WTC11 (cell line): ENCODE results near the gene SYT9.

Experiments
- ARID4B ChIP-seq: sonication (generic); formaldehyde crosslinking; IDR thresholded peaks from 2 replicates; pipeline ENCODE4 v1.8.0; 2023; ENCODE audit warnings: missing genetic modification reagents, mild to moderate bottlenecking, borderline replicate concordance
- CTCF ChIP-seq: fragments of 200-600 bp; IDR thresholded peaks from 2 replicates; pipeline ENCODE4 v1.8.0; 2022; ENCODE audit warnings: antibody characterized with exemption
- E2F5 ChIP-seq: sonication (generic); formaldehyde crosslinking; IDR thresholded peaks from 2 replicates; pipeline ENCODE4 v1.8.1; 2022; ENCODE audit warnings: mild to moderate bottlenecking, moderate library complexity, missing genetic modification reagents
- HMGXB4 ChIP-seq: sonication (generic); formaldehyde crosslinking; IDR thresholded peaks from 2 replicates; pipeline ENCODE4 v1.8.1; 2023; ENCODE audit warnings: mild to moderate bottlenecking, moderate library complexity, missing genetic modification reagents
- NR2C2 ChIP-seq: sonication (generic); formaldehyde crosslinking; IDR thresholded peaks from 2 replicates; pipeline ENCODE4 v1.8.0; 2022; ENCODE audit warnings: mild to moderate bottlenecking, missing genetic modification reagents
- PREB ChIP-seq: sonication (generic); formaldehyde crosslinking; IDR thresholded peaks from 2 replicates; pipeline ENCODE4 v1.8.1; 2022; ENCODE audit warnings: mild to moderate bottlenecking, missing genetic modification reagents, moderate library complexity, borderline replicate concordance
- SMAD3 ChIP-seq: sonication (generic); formaldehyde crosslinking; IDR thresholded peaks from 2 replicates; pipeline ENCODE4 v1.8.0; 2022; ENCODE audit warnings: missing genetic modification reagents, mild to moderate bottlenecking, borderline replicate concordance
- SP1 ChIP-seq: sonication (generic); formaldehyde crosslinking; conservative IDR thresholded peaks from 2 replicates; pipeline ENCODE4 v1.8.1; 2022; ENCODE audit warnings: missing genetic modification reagents
- TCF7 ChIP-seq: sonication (generic); formaldehyde crosslinking; IDR thresholded peaks from 2 replicates; pipeline ENCODE4 v1.8.0; 2022; ENCODE audit warnings: mild to moderate bottlenecking, low read depth, missing genetic modification reagents, moderate library complexity
- TEAD4 ChIP-seq: sonication (generic); formaldehyde crosslinking; IDR thresholded peaks from 2 replicates; pipeline ENCODE4 v1.8.0; 2022; ENCODE audit warnings: mild to moderate bottlenecking, missing genetic modification reagents
- USF1 ChIP-seq: sonication (generic); formaldehyde crosslinking; IDR thresholded peaks from 2 replicates; pipeline ENCODE4 v1.8.0; 2022; ENCODE audit warnings: mild to moderate bottlenecking, missing genetic modification reagents

GRCh38 chr11:7253800-7254199, 2.1 kb downstream of the SYT9 start:
- TF ChIP-seq CTCF (no peak), SP1 (CRISPR knock-in tag) (no peak), HMGXB4 (CRISPR knock-in tag) (no peak), TCF7 (CRISPR knock-in tag) (no peak), PREB (no peak), NR2C2 (CRISPR knock-in tag) (no peak), TEAD4 (CRISPR knock-in tag) (no peak), E2F5 (CRISPR knock-in tag) (no peak), ARID4B (CRISPR knock-in tag) (no peak), USF1 (CRISPR knock-in tag) (no peak), SMAD3 (CRISPR knock-in tag) (no peak)
